Spleen (tissue), 11 donors: ENCODE measurements around the gene SASH1. TPM values are rescaled to one million over a fixed set of nuclear protein-coding genes. Genes with fewer than 3 reads are reported as not detected.

Experiments used
- DNase-seq: peaks from one replicate; pipeline ENCODE4 v3.0.0-alpha.2; 2020
- H3K27ac ChIP-seq, 8 donors: fragments of 200-600 bp; sonication (generic) in 7 of 8; 1 replicate in 4 of 8; 2 replicates in 4 of 8; pipeline versions ENCODE4 v1.5.0 to v1.8.0; 2016 to 2021; ENCODE audit warnings: inconsistent platforms in 4 of 8, mild to moderate bottlenecking in 4 of 8, moderate library complexity in 1 of 8
- H3K27me3 ChIP-seq, 7 donors: fragments of 200-600 bp; sonication (generic) in 6 of 7; replicated peaks in 1 of 7; 1 replicate in 4 of 7; 2 replicates in 3 of 7; pipeline versions ENCODE4 v1.5.0 to v1.8.0; 2016 to 2021; ENCODE audit warnings: inconsistent platforms in 3 of 7, mild to moderate bottlenecking in 1 of 7
- H3K36me3 ChIP-seq, 6 donors: fragments of 200-600 bp; sonication (generic) in 5 of 6; 1 replicate in 4 of 6; 2 replicates in 2 of 6; pipeline versions ENCODE4 v1.5.0 to v1.8.0; 2016 to 2021; ENCODE audit warnings: inconsistent platforms in 2 of 6
- H3K4me1 ChIP-seq, 6 donors: fragments of 200-600 bp; sonication (generic) in 5 of 6; 1 replicate in 3 of 6; 2 replicates in 3 of 6; pipeline versions ENCODE4 v1.5.0 to v1.8.0; 2016 to 2021; ENCODE audit warnings: inconsistent platforms in 3 of 6
- H3K4me3 ChIP-seq, 8 donors: fragments of 200-600 bp; sonication (generic) in 7 of 8; 1 replicate in 4 of 8; 2 replicates in 4 of 8; pipeline versions ENCODE4 v1.5.0 to v1.8.0; 2016 to 2021; ENCODE audit warnings: inconsistent platforms in 4 of 8, mild to moderate bottlenecking in 4 of 8, moderate library complexity in 2 of 8
- H3K9me3 ChIP-seq, 8 donors: fragments of 200-600 bp; sonication (generic) in 7 of 8; 1 replicate in 4 of 8; 2 replicates in 4 of 8; pipeline versions ENCODE4 v1.5.0 to v1.8.0; 2016 to 2021; ENCODE audit warnings: inconsistent platforms in 4 of 8
- POLR2A ChIP-seq, 3 donors: fragments of 450-650 bp; IDR thresholded peaks; one replicate each; pipeline ENCODE4 v1.5.1; 2017; ENCODE audit warnings: antibody characterized with exemption in 3 of 3, mild to moderate bottlenecking in 1 of 3
- POLR2AphosphoS5 ChIP-seq, 3 donors: sonication (generic); formaldehyde crosslinking; IDR thresholded peaks; one replicate each; pipeline ENCODE4 v1.5.1; 2017; ENCODE audit warnings: antibody characterized with exemption in 3 of 3
- WGBS, 5 donors: extraction: QIAGEN DNeasy Blood & Tissue Kit in 3 of 5; methylation state at CpG; one replicate each; pipeline versions ENCODE4 v1.1.5 to v1.1.7; 2013 to 2018; 5-methylcytosine and 5-hydroxymethylcytosine counted together
- intact Hi-C: fragments of 100-400 bp; cut with DNase I; formaldehyde crosslinking; loops from one replicate; pipeline ENCODE4 v1.15.0; 2023; ENCODE audit warnings: low total_unique reads
- polyA plus RNA-seq, 3 donors: library from polyadenylated mRNA; stranded (reverse); fragments of 200-250 nt; gene quantifications; one replicate each; pipeline ENCODE4 v1.2.1, GENCODE V29; 2013
- total RNA-seq, 7 donors: library from RNA; depleted of rRNA in 3 of 7; stranded (reverse); fragments of >200 nt in 3 of 7; fragmentation: NEBNext Ultra II Directional in 4 of 7; extraction: Animal tissue kit (Norgen Biotek cat#: 25700) in 4 of 7; gene quantifications; one replicate each; pipeline versions ENCODE4 v1.1.0 to v1.2.1, GENCODE V29; 2016 to 2021
- TF ChIP-seq, protein P1 (sequence below), 11 experiments: fragments of 200-600 bp in 7 of 11; fragments of 450-650 bp in 4 of 11; sonication (generic) in 4 of 11; IDR thresholded peaks in 8 of 11; conservative IDR thresholded peaks in 3 of 11; 1 replicate in 7 of 11; 2 replicates in 4 of 11; pipeline versions ENCODE4 v1.4.0 to v1.8.0; 2016 to 2021; ENCODE audit warnings: antibody characterized with exemption in 11 of 11, inconsistent platforms in 4 of 11, mild to moderate bottlenecking in 1 of 11
- donor health status: healthy with polysubstance abuse.
- donor health status: DM: no; HTN: no; CAD: no; lungs with moderate emphysema.
- donor health status: DM: no; HTN: no; CAD: no.
- donor health status: Bipolar disorder and iron deficiency.
- donor health status: healthy.
- donor health status: DM: no; HTN: no; CAD: no.
- donor health status: DM: yes; HTN: yes; CAD: no.

SASH1 gene
- total and polyA plus RNA-seq, 10 donors: 3.9 to 103 (median 57.9) TPM

DNA sequence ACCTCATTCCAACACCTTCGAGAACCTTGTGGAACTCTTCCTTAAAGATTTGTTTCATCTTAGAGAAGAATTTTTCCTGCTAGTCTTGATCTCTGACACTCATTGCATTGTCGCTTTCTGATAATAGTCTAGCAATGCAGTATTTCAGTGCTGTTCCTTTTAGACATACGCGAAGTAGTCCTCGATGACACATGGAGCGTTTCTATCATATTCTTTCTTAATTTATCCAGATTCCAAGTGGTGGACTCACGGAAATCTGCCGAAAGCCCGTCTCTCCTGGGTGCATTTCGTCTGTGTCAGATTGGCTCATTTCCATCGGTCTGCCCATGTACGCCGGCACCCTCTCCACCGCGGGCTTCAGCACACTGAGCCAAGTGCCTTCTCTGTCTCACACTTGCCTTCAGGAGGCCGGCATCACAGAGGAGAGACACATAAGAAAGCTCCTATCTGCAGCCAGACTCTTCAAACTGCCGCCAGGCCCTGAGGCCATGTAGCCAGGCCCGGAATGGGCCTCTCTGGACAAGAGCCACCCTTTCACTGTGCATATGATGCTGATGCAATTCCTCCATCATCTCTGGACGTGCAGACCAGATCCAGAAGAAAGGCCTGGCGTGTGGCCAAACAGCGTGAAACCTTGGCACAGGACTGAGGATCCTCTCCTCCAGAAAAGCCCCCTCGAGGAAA, 205.6 kb downstream of the SASH1 start:
- Histone ChIP-seq H3K36me3 (peaks cover 0 to 68% (median 19%) of the 10 kb centered on the region in 6 donors), H3K27me3 (no peaks in the 10 kb centered on the region), H3K9me3 (no peaks in the 10 kb centered on the region), H3K27ac (no peak overlapping the region), H3K4me3 (no peak overlapping the region), H3K4me1 (no peaks in the 10 kb centered on the region)
- intact Hi-C loops: no loop called here
- WGBS, 5 donors: 87 to 91% (median 88%) methylated on average over 22 of the region's 22 CpGs
- TF ChIP-seq, protein P1, sequence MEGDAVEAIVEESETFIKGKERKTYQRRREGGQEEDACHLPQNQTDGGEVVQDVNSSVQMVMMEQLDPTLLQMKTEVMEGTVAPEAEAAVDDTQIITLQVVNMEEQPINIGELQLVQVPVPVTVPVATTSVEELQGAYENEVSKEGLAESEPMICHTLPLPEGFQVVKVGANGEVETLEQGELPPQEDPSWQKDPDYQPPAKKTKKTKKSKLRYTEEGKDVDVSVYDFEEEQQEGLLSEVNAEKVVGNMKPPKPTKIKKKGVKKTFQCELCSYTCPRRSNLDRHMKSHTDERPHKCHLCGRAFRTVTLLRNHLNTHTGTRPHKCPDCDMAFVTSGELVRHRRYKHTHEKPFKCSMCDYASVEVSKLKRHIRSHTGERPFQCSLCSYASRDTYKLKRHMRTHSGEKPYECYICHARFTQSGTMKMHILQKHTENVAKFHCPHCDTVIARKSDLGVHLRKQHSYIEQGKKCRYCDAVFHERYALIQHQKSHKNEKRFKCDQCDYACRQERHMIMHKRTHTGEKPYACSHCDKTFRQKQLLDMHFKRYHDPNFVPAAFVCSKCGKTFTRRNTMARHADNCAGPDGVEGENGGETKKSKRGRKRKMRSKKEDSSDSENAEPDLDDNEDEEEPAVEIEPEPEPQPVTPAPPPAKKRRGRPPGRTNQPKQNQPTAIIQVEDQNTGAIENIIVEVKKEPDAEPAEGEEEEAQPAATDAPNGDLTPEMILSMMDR (IDR thresholded peaks at IDR 0.05 in 8 of 11, conservative IDR thresholded peaks at IDR 0.05 in 3 of 11): no peak
- no peak for TF ChIP-seq POLR2AphosphoS5 (IDR thresholded peaks at IDR 0.05)
- no peak for TF ChIP-seq POLR2A (IDR thresholded peaks at IDR 0.05)
- no peak for DNase-seq

DNA sequence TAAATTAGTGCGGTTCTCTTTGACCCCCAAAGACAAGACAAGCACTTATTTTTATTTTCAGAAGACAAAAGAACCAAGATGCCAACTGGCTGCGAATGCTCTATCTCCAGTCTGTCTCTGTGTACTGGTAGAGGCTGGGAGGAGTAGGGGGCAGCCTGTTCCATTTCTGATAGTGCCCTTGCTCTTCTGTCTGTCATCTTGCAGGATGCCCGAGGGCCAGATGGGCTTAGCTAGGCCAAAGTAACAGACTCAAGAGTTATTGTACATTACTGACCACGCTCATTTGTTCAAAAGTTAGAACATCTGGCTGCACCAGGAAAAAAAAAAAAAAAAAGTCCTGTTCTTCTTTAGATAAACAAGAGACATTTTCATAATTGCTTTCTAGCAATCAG, 206.1 kb downstream of the SASH1 start:
- no peak for DNase-seq
- TF ChIP-seq, protein P1 (IDR thresholded peaks at IDR 0.05 in 8 of 11, conservative IDR thresholded peaks at IDR 0.05 in 3 of 11): no peak
- TF ChIP-seq POLR2AphosphoS5 (IDR thresholded peaks at IDR 0.05) (no peak), POLR2A (IDR thresholded peaks at IDR 0.05) (no peak)
- intact Hi-C loops: no loop called here
- H3K27ac ChIP-seq: no peak overlapping the region
- no peaks in the 10 kb centered on the region for H3K4me1 ChIP-seq
- no peak overlapping the region for H3K4me3 ChIP-seq
- no peaks in the 10 kb centered on the region for H3K9me3 ChIP-seq
- H3K27me3 ChIP-seq: no peaks in the 10 kb centered on the region
- WGBS, 5 donors: 81 to 86% (median 83%) methylated on average over 4 of the region's 4 CpGs
- H3K36me3 ChIP-seq: peaks cover 0 to 62% (median 19%) of the 10 kb centered on the region in 6 donors

- Histone ChIP-seq H3K36me3 (peaks cover 0 to 45% (median 13%) of the 10 kb centered on the region in 6 donors), H3K27me3 (no peaks in the 10 kb centered on the region), H3K27ac (no peak overlapping the region), H3K4me1 (no peaks in the 10 kb centered on the region), H3K9me3 (peaks cover 0 to 2% (median 0%) of the 10 kb centered on the region in 8 donors), H3K4me3 (no peak overlapping the region)
- TF ChIP-seq POLR2A (IDR thresholded peaks at IDR 0.05): no peak
- TF ChIP-seq, protein P1 (IDR thresholded peaks at IDR 0.05 in 8 of 11, conservative IDR thresholded peaks at IDR 0.05 in 3 of 11): no peak
- TF ChIP-seq POLR2AphosphoS5 (IDR thresholded peaks at IDR 0.05): no peak
- WGBS, 5 donors: 39 to 61% (median 50%) methylated on average over 7 of the region's 7 CpGs
- DNase-seq: no peak
- intact Hi-C loops: no loop called here
These were observed 207.9 kb downstream of the SASH1 start for GRCh38 chr6:148550569-148550968.

DNA sequence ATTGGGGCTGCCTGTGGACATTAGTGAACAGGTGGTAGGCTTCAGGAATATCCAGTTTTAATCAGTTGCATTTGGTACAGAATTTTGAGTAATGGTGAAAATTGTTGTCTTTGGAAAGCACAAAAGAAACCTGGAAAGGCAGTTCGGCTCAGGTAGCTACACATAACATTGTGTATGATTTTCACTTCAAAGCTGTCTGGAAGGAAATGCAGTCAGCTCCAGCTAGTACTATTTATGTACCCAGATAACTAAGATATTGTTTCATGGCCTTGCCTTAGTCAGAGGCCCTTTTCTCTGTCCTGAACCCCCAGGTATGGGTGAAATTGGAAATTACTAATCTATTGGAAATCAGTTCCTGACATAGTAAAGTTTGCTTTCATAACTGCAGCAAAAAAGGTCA, 208.6 kb downstream of the SASH1 start:
- H3K9me3 ChIP-seq: peaks cover 0 to 2% (median 0%) of the 10 kb centered on the region in 8 donors
- no peaks in the 10 kb centered on the region for H3K4me1 ChIP-seq
- H3K4me3 ChIP-seq: no peak overlapping the region
- H3K36me3 ChIP-seq: peaks cover 0 to 38% (median 10%) of the 10 kb centered on the region in 6 donors
- DNase-seq: no peak
- no peaks in the 10 kb centered on the region for H3K27me3 ChIP-seq
- H3K27ac ChIP-seq: no peak overlapping the region
- TF ChIP-seq, protein P1 (IDR thresholded peaks at IDR 0.05 in 8 of 11, conservative IDR thresholded peaks at IDR 0.05 in 3 of 11): no peak
- TF ChIP-seq POLR2A (IDR thresholded peaks at IDR 0.05): no peak
- TF ChIP-seq POLR2AphosphoS5 (IDR thresholded peaks at IDR 0.05): no peak
- intact Hi-C loops: no loop called here
- 73 to 95% (median 88%) methylated on average over 1 of the region's 1 CpG for WGBS, 5 donors
